ENCODE results near the gene HKDC1.

HKDC1 gene

GRCh38 chr10:69262292-69262751 lies 42.2 kb downstream of the HKDC1 start:
- TF ChIP-seq, protein P1, sequence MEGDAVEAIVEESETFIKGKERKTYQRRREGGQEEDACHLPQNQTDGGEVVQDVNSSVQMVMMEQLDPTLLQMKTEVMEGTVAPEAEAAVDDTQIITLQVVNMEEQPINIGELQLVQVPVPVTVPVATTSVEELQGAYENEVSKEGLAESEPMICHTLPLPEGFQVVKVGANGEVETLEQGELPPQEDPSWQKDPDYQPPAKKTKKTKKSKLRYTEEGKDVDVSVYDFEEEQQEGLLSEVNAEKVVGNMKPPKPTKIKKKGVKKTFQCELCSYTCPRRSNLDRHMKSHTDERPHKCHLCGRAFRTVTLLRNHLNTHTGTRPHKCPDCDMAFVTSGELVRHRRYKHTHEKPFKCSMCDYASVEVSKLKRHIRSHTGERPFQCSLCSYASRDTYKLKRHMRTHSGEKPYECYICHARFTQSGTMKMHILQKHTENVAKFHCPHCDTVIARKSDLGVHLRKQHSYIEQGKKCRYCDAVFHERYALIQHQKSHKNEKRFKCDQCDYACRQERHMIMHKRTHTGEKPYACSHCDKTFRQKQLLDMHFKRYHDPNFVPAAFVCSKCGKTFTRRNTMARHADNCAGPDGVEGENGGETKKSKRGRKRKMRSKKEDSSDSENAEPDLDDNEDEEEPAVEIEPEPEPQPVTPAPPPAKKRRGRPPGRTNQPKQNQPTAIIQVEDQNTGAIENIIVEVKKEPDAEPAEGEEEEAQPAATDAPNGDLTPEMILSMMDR (IDR thresholded peaks at IDR 0.05; ENCODE audit: borderline replicate concordance, insufficient read depth, low read depth, low read length) = no peak
- H3K4me3 ChIP-seq (ENCODE audit: low read depth, low read length) = no peak overlapping the region

GRCh38 chr10:69265521-69265920 lies 45.4 kb downstream of the HKDC1 start:
- TF ChIP-seq, protein P1 (IDR thresholded peaks at IDR 0.05; ENCODE audit: borderline replicate concordance, insufficient read depth, low read depth, low read length) = no peak
- no peak overlapping the region for H3K4me3 ChIP-seq (ENCODE audit: low read depth, low read length)

DNA sequence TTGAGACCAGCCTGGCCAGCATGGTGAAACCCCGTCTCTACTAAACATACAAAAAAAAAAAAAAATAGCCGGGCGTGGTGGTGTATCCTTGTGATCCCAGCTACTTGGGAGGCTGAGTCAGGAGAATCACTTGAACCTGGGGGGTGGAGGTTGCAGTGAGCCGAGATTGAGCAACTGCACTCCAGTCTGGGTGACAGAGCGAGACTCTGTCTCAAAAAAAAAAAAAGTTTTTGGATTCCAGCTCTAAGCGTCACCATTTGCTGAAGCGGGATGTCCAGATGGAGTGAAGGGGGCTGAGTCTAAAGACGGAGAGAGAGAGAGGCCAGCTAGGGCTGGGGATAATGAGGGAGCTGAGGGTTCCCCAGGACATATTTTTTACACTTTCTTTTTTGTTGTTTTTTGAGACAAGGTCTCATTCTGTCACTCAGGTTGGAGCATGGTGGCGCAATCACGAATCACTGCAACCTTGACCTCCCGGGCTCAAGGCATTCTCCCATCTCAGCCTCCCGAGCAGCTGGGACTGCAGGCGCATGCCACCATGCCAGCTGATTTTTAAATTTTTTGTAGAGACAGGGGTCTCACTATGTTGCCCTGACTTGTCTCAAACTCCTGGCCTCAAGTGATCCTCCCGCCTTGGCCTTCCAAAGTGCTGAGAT lies 48.8 kb downstream of the HKDC1 start:
- H3K4me3 ChIP-seq (ENCODE audit: low read depth, low read length) = no peak overlapping the region
- TF ChIP-seq, protein P1 (IDR thresholded peaks at IDR 0.05; ENCODE audit: borderline replicate concordance, insufficient read depth, low read depth, low read length) = no peak

GRCh38 chr10:69269761-69270160 lies 49.6 kb downstream of the HKDC1 start:
- no peak overlapping the region for H3K4me3 ChIP-seq (ENCODE audit: low read depth, low read length)
- TF ChIP-seq, protein P1 (IDR thresholded peaks at IDR 0.05; ENCODE audit: borderline replicate concordance, insufficient read depth, low read depth, low read length) = no peak

GRCh38 chr10:69270990-69271389 lies 50.9 kb downstream of the HKDC1 start:
- no peak overlapping the region for H3K4me3 ChIP-seq (ENCODE audit: low read depth, low read length)
- TF ChIP-seq, protein P1 (IDR thresholded peaks at IDR 0.05; ENCODE audit: borderline replicate concordance, insufficient read depth, low read depth, low read length) = no peak

- H3K4me3 ChIP-seq (ENCODE audit: low read depth, low read length) = no peak overlapping the region
- TF ChIP-seq, protein P1 (IDR thresholded peaks at IDR 0.05; ENCODE audit: borderline replicate concordance, insufficient read depth, low read depth, low read length) = no peak
Observed at GRCh38 chr10:69272624-69273023, 52.5 kb downstream of the HKDC1 start.

- TF ChIP-seq, protein P1 (IDR thresholded peaks at IDR 0.05; ENCODE audit: borderline replicate concordance, insufficient read depth, low read depth, low read length) = no peak
- no peak overlapping the region for H3K4me3 ChIP-seq (ENCODE audit: low read depth, low read length)
Observed at GRCh38 chr10:69275444-69275843, 55.3 kb downstream of the HKDC1 start.

Data from GM12875 (cell line).